Activated gamma-delta T cell treated with anti-CD3 and anti-CD28 coated beads, Interleukin-2, amount 50 U/mL, for 16 hours (primary cell): ENCODE results near the gene CDK5RAP2.

Source experiments
- DNase-seq: peaks from one replicate; pipeline ENCODE4 v3.0.0-alpha.2; 2020; ENCODE audit warnings: low read depth

The CDK5RAP2 gene

GRCh38 chr9:120353506-120353905, 226.5 kb downstream of the CDK5RAP2 start:
- DNase-seq = no peak

GRCh38 chr9:120351106-120351505, 228.9 kb downstream of the CDK5RAP2 start:
- no peak for DNase-seq

GRCh38 chr9:120350596-120350995, 229.4 kb downstream of the CDK5RAP2 start:
- no peak for DNase-seq

GRCh38 chr9:120348951-120349429, 231.0 kb downstream of the CDK5RAP2 start:
- DNase-seq = no peak

GRCh38 chr9:120345379-120345778, 234.6 kb downstream of the CDK5RAP2 start:
- DNase-seq = no peak

- DNase-seq = no peak
These were observed 235.7 kb downstream of the CDK5RAP2 start for GRCh38 chr9:120344230-120344629.

- DNase-seq = no peak
These were observed 236.6 kb downstream of the CDK5RAP2 start for GRCh38 chr9:120343416-120343815.
